ENCODE measurements around the gene FAT1. TPM values are rescaled to one million over a fixed set of nuclear protein-coding genes. Genes with fewer than 3 reads are reported as not detected.

Gene FAT1
- total and polyA plus RNA-seq, 9 of the 15 experiments (the other 6 are each of a cell fraction or from before 2014, with no cell fraction given) = 6.0 to 38.4 (median 21.4) TPM

- TF ChIP-seq, protein P1, sequence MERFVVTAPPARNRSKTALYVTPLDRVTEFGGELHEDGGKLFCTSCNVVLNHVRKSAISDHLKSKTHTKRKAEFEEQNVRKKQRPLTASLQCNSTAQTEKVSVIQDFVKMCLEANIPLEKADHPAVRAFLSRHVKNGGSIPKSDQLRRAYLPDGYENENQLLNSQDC (CRISPR knock-in tag; IDR thresholded peaks at IDR 0.05) = no peak
- TF ChIP-seq ZNF57 (CRISPR knock-in tag; IDR thresholded peaks at IDR 0.05) (no peak), POLR2H (tag; IDR thresholded peaks at IDR 0.05; ENCODE audit: low read depth) (no peak), TRIM28 (IDR thresholded peaks at IDR 0.05) (0 out of 2 replicates have a peak, but pooled peaks have one; percentile 32), CTCF (IDR thresholded peaks at IDR 0.05 in 2 of 3, conservative IDR thresholded peaks at IDR 0.05 in 1 of 3; ENCODE audit: insufficient read depth in 2 of 3, low read depth in 1 of 3, low read length in 3 of 3) (peak; percentile 34 to 60 (median 56); a peak in 4 of 6 replicates), ZNF175 (CRISPR knock-in tag; IDR thresholded peaks at IDR 0.05; ENCODE audit: low read depth) (no peak), EHMT2 (IDR thresholded peaks at IDR 0.05) (0 out of 2 replicates have a peak, but pooled peaks have one; percentile 26), HDGF (IDR thresholded peaks at IDR 0.05) (no peak), ZBTB9 (CRISPR knock-in tag; IDR thresholded peaks at IDR 0.05) (no peak), RAD21 (CRISPR knock-in tag; conservative IDR thresholded peaks at IDR 0.05 in 1 of 2, IDR thresholded peaks at IDR 0.05 in 1 of 2) (peak; percentile 33 to 69; a peak in 3 of 4 replicates), KDM2B (CRISPR knock-in tag; IDR thresholded peaks at IDR 0.05) (no peak)
- TF ChIP-seq, protein P2, sequence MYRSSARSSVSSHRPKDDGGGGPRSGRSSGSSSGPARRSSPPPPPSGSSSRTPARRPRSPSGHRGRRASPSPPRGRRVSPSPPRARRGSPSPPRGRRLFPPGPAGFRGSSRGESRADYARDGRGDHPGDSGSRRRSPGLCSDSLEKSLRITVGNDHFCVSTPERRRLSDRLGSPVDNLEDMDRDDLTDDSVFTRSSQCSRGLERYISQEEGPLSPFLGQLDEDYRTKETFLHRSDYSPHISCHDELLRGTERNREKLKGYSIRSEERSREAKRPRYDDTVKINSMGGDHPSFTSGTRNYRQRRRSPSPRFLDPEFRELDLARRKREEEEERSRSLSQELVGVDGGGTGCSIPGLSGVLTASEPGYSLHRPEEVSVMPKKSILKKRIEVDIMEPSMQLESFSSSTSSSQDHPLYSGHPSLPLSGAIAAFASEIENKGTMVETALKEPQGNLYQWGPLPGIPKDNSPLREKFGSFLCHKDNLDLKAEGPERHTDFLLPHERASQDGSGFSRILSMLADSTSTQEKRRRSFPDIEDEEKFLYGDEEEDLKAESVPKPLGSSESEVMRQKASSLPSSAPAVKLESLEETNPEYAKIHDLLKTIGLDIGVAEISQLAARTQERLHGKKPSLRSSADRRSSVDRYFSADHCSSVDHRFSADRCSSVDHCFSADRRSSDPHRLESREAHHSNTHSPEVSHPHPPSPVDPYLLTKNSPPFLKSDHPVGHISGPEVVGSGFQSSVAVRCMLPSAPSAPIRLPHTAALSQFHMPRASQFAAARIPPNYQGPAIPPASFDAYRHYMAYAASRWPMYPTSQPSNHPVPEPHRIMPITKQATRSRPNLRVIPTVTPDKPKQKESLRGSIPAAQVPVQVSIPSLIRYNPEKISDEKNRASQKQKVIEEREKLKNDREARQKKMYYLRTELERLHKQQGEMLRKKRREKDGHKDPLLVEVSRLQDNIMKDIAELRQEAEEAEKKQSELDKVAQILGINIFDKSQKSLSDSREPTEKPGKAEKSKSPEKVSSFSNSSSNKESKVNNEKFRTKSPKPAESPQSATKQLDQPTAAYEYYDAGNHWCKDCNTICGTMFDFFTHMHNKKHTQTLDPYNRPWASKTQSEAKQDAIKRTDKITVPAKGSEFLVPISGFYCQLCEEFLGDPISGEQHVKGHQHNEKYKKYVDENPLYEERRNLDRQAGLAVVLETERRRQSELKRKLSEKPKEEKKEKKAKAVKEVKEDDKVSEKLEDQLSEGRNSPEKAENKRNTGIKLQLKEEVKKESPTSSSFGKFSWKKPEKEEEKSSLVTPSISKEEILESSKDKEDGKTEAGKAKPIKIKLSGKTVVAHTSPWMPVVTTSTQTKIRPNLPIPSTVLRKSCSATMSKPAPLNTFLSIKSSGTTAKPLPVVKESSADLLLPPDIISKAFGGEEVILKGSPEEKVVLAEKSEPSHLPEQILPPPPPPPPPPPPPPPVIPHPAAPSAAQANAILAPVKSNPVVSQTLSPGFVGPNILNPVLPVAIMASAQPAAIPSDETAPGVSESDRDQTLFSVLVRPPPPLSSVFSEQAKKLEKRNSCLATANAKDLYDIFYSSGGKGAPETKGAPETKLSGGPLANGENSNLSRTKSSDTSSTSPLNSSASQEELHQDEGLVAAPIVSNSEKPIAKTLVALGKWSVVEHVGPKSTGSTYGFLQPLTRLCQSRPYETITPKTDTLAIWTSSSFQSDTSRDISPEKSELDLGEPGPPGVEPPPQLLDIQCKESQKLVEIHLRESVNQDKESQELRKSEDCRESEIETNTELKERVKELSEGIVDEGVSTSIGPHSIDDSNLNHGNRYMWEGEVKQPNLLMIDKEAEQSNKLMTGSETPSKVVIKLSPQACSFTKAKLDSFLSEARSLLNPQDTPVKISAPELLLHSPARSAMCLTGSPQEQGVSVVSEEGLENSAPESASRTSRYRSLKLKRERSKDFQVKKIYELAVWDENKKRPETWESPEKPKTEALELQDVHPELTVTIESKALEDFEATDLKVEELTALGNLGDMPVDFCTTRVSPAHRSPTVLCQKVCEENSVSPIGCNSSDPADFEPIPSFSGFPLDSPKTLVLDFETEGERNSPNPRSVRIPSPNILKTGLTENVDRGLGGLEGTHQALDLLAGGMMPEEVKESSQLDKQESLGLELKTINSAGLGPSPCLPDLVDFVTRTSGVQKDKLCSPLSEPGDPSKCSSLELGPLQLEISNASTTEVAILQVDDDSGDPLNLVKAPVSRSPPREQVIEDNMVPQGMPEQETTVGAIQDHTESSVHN (IDR thresholded peaks at IDR 0.05; ENCODE audit: borderline replicate concordance in 1 of 2, low read depth in 1 of 2) = no peak
Measured at GRCh38 chr4:186719925-186720694, 3.5 kb downstream of the FAT1 start (continued).
